Ectodermal cell (in vitro differentiated cells): Measurements from ENCODE around the gene GLRX.

ENCODE experiments used
- H3K27ac ChIP-seq: 2 replicates; pipeline ENCODE4 v1.7.0; 2013; ENCODE audit warnings: mild to moderate bottlenecking, low read depth, low read length; ENCODE audit not compliant: insufficient read depth, poor library complexity, severe bottlenecking
- H3K27me3 ChIP-seq: 2 replicates; pipeline ENCODE4 v1.7.0; 2013; ENCODE audit warnings: mild to moderate bottlenecking, low read length; ENCODE audit not compliant: insufficient read depth, control insufficient read depth, poor library complexity, severe bottlenecking
- H3K36me3 ChIP-seq: one replicate; pipeline ENCODE4 v1.7.0; 2013; ENCODE audit warnings: low read length; ENCODE audit not compliant: control insufficient read depth, insufficient read depth
- H3K4me1 ChIP-seq: one replicate; pipeline ENCODE4 v1.7.0; 2013; ENCODE audit warnings: low read length; ENCODE audit not compliant: control insufficient read depth, insufficient read depth
- H3K4me3 ChIP-seq: 2 replicates; pipeline ENCODE4 v1.7.0; 2013; ENCODE audit warnings: low read depth, low read length, control low read depth; ENCODE audit not compliant: insufficient read depth
- H3K9me3 ChIP-seq: 2 replicates; pipeline ENCODE4 v1.7.0; 2013; ENCODE audit warnings: mild to moderate bottlenecking, low read length, moderate library complexity; ENCODE audit not compliant: control insufficient read depth
- WGBS, 2 experiments: methylation state at CpG; one replicate each; pipeline ENCODE4 v1.1.7; 2013; ENCODE audit warnings: missing lambda C conversion rate in 2 of 2; 5-methylcytosine and 5-hydroxymethylcytosine counted together

Gene GLRX

GRCh38 chr5:95782181-95782580 lies 40.3 kb downstream of the GLRX start:
- Histone ChIP-seq H3K36me3 (no peaks in the 10 kb centered on the region), H3K27ac (no peak overlapping the region), H3K4me3 (no peak overlapping the region), H3K27me3 (no peaks in the 10 kb centered on the region), H3K9me3 (no peaks in the 10 kb centered on the region), H3K4me1 (no peaks in the 10 kb centered on the region)
- WGBS, 2 experiments, result 92 to 95% methylated on average over 4 of the region's 4 CpGs

- H3K27ac ChIP-seq, result no peak overlapping the region
Observed at GRCh38 chr5:95781101-95781583, 41.4 kb downstream of the GLRX start.

GRCh38 chr5:95780597-95780996 lies 41.9 kb downstream of the GLRX start:
- no peak overlapping the region for H3K27ac ChIP-seq
- no peaks in the 10 kb centered on the region for H3K36me3 ChIP-seq
- no peak overlapping the region for H3K4me3 ChIP-seq
- 94 to 98% methylated on average over 7 of the region's 7 CpGs for WGBS, 2 experiments
- H3K9me3 ChIP-seq, result no peaks in the 10 kb centered on the region
- H3K4me1 ChIP-seq, result no peaks in the 10 kb centered on the region
- no peaks in the 10 kb centered on the region for H3K27me3 ChIP-seq

More at GRCh38 chr5:95781101-95781583, 41.4 kb downstream of the GLRX start:
- H3K36me3 ChIP-seq, result no peaks in the 10 kb centered on the region
- no peaks in the 10 kb centered on the region for H3K27me3 ChIP-seq
- no peak overlapping the region for H3K4me3 ChIP-seq
- 47 to 48% methylated on average over 4 of the region's 4 CpGs for WGBS, 2 experiments
- H3K9me3 ChIP-seq, result no peaks in the 10 kb centered on the region
- H3K4me1 ChIP-seq, result no peaks in the 10 kb centered on the region

GRCh38 chr5:95779611-95780010 lies 42.9 kb downstream of the GLRX start:
- Histone ChIP-seq H3K36me3 (no peaks in the 10 kb centered on the region), H3K27ac (no peak overlapping the region)

GRCh38 chr5:95778713-95779436 lies 43.7 kb downstream of the GLRX start:
- Histone ChIP-seq H3K9me3 (no peaks in the 10 kb centered on the region), H3K4me1 (no peaks in the 10 kb centered on the region), H3K27ac (no peak overlapping the region), H3K36me3 (no peaks in the 10 kb centered on the region), H3K4me3 (no peak overlapping the region), H3K27me3 (no peaks in the 10 kb centered on the region)
- WGBS, 2 experiments, result 85 to 90% methylated on average over 7 of the region's 7 CpGs

More at GRCh38 chr5:95779611-95780010, 42.9 kb downstream of the GLRX start:
- H3K4me3 ChIP-seq, result no peak overlapping the region
- no peaks in the 10 kb centered on the region for H3K4me1 ChIP-seq
- 89 to 99% methylated on average over 2 of the region's 2 CpGs for WGBS, 2 experiments
- no peaks in the 10 kb centered on the region for H3K27me3 ChIP-seq
- no peaks in the 10 kb centered on the region for H3K9me3 ChIP-seq

- Histone ChIP-seq H3K9me3 (no peaks in the 10 kb centered on the region), H3K27me3 (no peaks in the 10 kb centered on the region), H3K27ac (no peak overlapping the region), H3K36me3 (no peaks in the 10 kb centered on the region), H3K4me1 (no peaks in the 10 kb centered on the region), H3K4me3 (no peak overlapping the region)
- WGBS, 2 experiments, result 86 to 90% methylated on average over 1 to 3 of the region's 3 CpGs
Observed at GRCh38 chr5:95777441-95777840, 45.1 kb downstream of the GLRX start.

- Histone ChIP-seq H3K9me3 (no peaks in the 10 kb centered on the region), H3K27me3 (no peaks in the 10 kb centered on the region), H3K4me1 (no peaks in the 10 kb centered on the region), H3K36me3 (no peaks in the 10 kb centered on the region), H3K4me3 (no peak overlapping the region), H3K27ac (no peak overlapping the region)
- WGBS, 2 experiments, result 92 to 96% methylated on average over 3 of the region's 3 CpGs
Observed at GRCh38 chr5:95773335-95774059, 49.0 kb downstream of the GLRX start.

- Histone ChIP-seq H3K27me3 (no peaks in the 10 kb centered on the region), H3K4me3 (no peak overlapping the region), H3K36me3 (no peaks in the 10 kb centered on the region), H3K27ac (no peak overlapping the region), H3K4me1 (no peaks in the 10 kb centered on the region), H3K9me3 (no peaks in the 10 kb centered on the region)
- WGBS, 2 experiments, result 95 to 97% methylated on average over 2 of the region's 2 CpGs
Observed at GRCh38 chr5:95771892-95772291, 50.6 kb downstream of the GLRX start.

- H3K4me3 ChIP-seq, result no peak overlapping the region
- no peaks in the 10 kb centered on the region for H3K27me3 ChIP-seq
- no peaks in the 10 kb centered on the region for H3K36me3 ChIP-seq
- H3K9me3 ChIP-seq, result no peaks in the 10 kb centered on the region
- 92 to 98% methylated on average over 8 of the region's 8 CpGs for WGBS, 2 experiments
- H3K4me1 ChIP-seq, result no peaks in the 10 kb centered on the region
- H3K27ac ChIP-seq, result no peak overlapping the region
Observed at GRCh38 chr5:95770830-95771708, 51.5 kb downstream of the GLRX start.

- Histone ChIP-seq H3K27ac (no peak overlapping the region), H3K4me3 (no peak overlapping the region), H3K36me3 (no peaks in the 10 kb centered on the region), H3K4me1 (no peaks in the 10 kb centered on the region), H3K27me3 (no peaks in the 10 kb centered on the region), H3K9me3 (no peaks in the 10 kb centered on the region)
- WGBS, 2 experiments, result 95% methylated on average over 9 of the region's 9 CpGs
Observed at GRCh38 chr5:95768731-95769130, 53.8 kb downstream of the GLRX start.
